MCF 10A (cell line): Measurements from ENCODE around the gene CCDC195. TPM values are rescaled to one million over a fixed set of nuclear protein-coding genes. Genes with fewer than 3 reads are reported as not detected.

Source experiments
- BruUV-seq: library from RNA; stranded (reverse); fragments of 400-500 nt; replicated peaks from 2 replicates; lab custom pipeline; 2021; lab: Mats Ljungman, UMichigan
- CTCF ChIA-PET: fragments of 300-600 bp; sonication (Branson Sonifier 250); formaldehyde crosslinking; extraction: SDS; loops from one replicate; lab custom pipeline; 2021; ENCODE audit warnings: antibody characterized with exemption, inconsistent platforms; lab: Yijun Ruan, JAX
- POLR2A ChIA-PET: fragments of 300-600, 350-650 bp; sonication (Branson Sonifier 250); formaldehyde crosslinking; extraction: SDS; loops from one replicate; lab custom pipeline; 2020; ENCODE audit warnings: antibody characterized with exemption, inconsistent platforms; lab: Yijun Ruan, JAX
- DNase-seq: peaks from one replicate; pipeline ENCODE4 v3.0.0-alpha.2; 2018; ENCODE audit not compliant: unreplicated experiment
- H3K27ac Mint-ChIP-seq: one replicate; pipeline ENCODE4 v1.8.0; 2022; ENCODE audit warnings: mild to moderate bottlenecking, low read depth, mixed read lengths; ENCODE audit not compliant: unreplicated experiment
- H3K27me3 Mint-ChIP-seq: one replicate; pipeline ENCODE4 v1.8.0; 2022; ENCODE audit warnings: mixed read lengths; ENCODE audit not compliant: insufficient read depth, unreplicated experiment
- H3K36me3 Mint-ChIP-seq: one replicate; pipeline ENCODE4 v1.8.0; 2022; ENCODE audit warnings: mild to moderate bottlenecking, moderate library complexity, mixed read lengths; ENCODE audit not compliant: insufficient read depth, unreplicated experiment
- H3K4me1 Mint-ChIP-seq: one replicate; pipeline ENCODE4 v1.8.0; 2022; ENCODE audit warnings: mixed read lengths; ENCODE audit not compliant: insufficient read depth, unreplicated experiment
- H3K4me3 Mint-ChIP-seq: one replicate; pipeline ENCODE4 v1.8.0; 2022; ENCODE audit warnings: mild to moderate bottlenecking, moderate library complexity, mixed read lengths; ENCODE audit not compliant: unreplicated experiment
- H3K9me3 Mint-ChIP-seq: one replicate; pipeline ENCODE4 v1.8.0; 2022; ENCODE audit warnings: mixed read lengths; ENCODE audit not compliant: unreplicated experiment
- intact Hi-C: fragments of 100-400 bp; cut with micrococcal nuclease; formaldehyde crosslinking; loops from 2 replicates; pipeline ENCODE4 v1.14.1; 2022
- total RNA-seq: library from RNA; stranded (reverse); gene quantifications from 2 replicates; pipeline ENCODE4 v1.2.3, GENCODE V29; 2022
- TF ChIP-seq, protein P1 (sequence below): fragments of 200-600 bp; IDR thresholded peaks from one replicate; pipeline ENCODE4 v1.8.0; 2022; ENCODE audit warnings: antibody characterized with exemption, mild to moderate bottlenecking; ENCODE audit not compliant: unreplicated experiment

Gene CCDC195
- total RNA-seq, 1 experiment from 2014 or later: not detected

- Mint-ChIP-seq H3K36me3 (no peaks in the 10 kb centered on the region), H3K4me3 (no peak overlapping the region), H3K9me3 (peaks cover 4% of the 10 kb centered on the region), H3K27me3 (no peaks in the 10 kb centered on the region), H3K4me1 (peaks cover 6% of the 10 kb centered on the region), H3K27ac (no peak overlapping the region)
- BruUV-seq: no TSS peak
- ChIA-PET CTCF (interaction anchor here (0.5 kb wide), 1 partner anchor 89 kb away, joined by 3 read pairs; no protein-coding TSS in a partner anchor), POLR2A (interaction anchor here (0.6 to 1.1 kb wide), 3 partner anchors 13 to 200 kb away, joined by 3 to 4 read pairs (median 4); no protein-coding TSS in a partner anchor)
- intact Hi-C loops: no loop called here
- TF ChIP-seq, protein P1, sequence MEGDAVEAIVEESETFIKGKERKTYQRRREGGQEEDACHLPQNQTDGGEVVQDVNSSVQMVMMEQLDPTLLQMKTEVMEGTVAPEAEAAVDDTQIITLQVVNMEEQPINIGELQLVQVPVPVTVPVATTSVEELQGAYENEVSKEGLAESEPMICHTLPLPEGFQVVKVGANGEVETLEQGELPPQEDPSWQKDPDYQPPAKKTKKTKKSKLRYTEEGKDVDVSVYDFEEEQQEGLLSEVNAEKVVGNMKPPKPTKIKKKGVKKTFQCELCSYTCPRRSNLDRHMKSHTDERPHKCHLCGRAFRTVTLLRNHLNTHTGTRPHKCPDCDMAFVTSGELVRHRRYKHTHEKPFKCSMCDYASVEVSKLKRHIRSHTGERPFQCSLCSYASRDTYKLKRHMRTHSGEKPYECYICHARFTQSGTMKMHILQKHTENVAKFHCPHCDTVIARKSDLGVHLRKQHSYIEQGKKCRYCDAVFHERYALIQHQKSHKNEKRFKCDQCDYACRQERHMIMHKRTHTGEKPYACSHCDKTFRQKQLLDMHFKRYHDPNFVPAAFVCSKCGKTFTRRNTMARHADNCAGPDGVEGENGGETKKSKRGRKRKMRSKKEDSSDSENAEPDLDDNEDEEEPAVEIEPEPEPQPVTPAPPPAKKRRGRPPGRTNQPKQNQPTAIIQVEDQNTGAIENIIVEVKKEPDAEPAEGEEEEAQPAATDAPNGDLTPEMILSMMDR: no peak
- no peak for DNase-seq
These were observed 27.2 kb downstream of the CCDC195 start for GRCh38 chr2:224688997-224689396.

GRCh38 chr2:224687156-224687555, 29.0 kb downstream of the CCDC195 start:
- TF ChIP-seq, protein P1: no peak
- POLR2A ChIA-PET: no interaction called here
- CTCF ChIA-PET: interaction anchor here (0.6 to 0.9 kb wide), 2 partner anchors 84 to 717 kb away, joined by 3 read pairs; no protein-coding TSS in a partner anchor
- intact Hi-C loops: no loop called here
- peaks cover 6% of the 10 kb centered on the region for H3K4me1 Mint-ChIP-seq
- no peaks in the 10 kb centered on the region for H3K36me3 Mint-ChIP-seq
- no peaks in the 10 kb centered on the region for H3K27me3 Mint-ChIP-seq
- H3K27ac Mint-ChIP-seq: no peak overlapping the region
- H3K4me3 Mint-ChIP-seq: no peak overlapping the region
- H3K9me3 Mint-ChIP-seq: no peaks in the 10 kb centered on the region
- no peak for DNase-seq
- BruUV-seq: no TSS peak

- POLR2A ChIA-PET: interaction anchor here (0.6 kb wide), 1 partner anchor 18 kb away, joined by 3 read pairs; no protein-coding TSS in a partner anchor
- CTCF ChIA-PET: interaction anchor here (1.4 kb wide), 1 partner anchor 34 kb away, joined by 7 read pairs; no protein-coding TSS in a partner anchor
- Mint-ChIP-seq H3K27ac (no peak overlapping the region), H3K27me3 (no peaks in the 10 kb centered on the region), H3K4me3 (no peak overlapping the region), H3K36me3 (no peaks in the 10 kb centered on the region), H3K9me3 (no peaks in the 10 kb centered on the region), H3K4me1 (no peaks in the 10 kb centered on the region)
- no peak for DNase-seq
- intact Hi-C loops: no loop called here
- BruUV-seq: no TSS peak
- TF ChIP-seq, protein P1: no peak
These were observed 31.0 kb downstream of the CCDC195 start for GRCh38 chr2:224685121-224685520.

DNA sequence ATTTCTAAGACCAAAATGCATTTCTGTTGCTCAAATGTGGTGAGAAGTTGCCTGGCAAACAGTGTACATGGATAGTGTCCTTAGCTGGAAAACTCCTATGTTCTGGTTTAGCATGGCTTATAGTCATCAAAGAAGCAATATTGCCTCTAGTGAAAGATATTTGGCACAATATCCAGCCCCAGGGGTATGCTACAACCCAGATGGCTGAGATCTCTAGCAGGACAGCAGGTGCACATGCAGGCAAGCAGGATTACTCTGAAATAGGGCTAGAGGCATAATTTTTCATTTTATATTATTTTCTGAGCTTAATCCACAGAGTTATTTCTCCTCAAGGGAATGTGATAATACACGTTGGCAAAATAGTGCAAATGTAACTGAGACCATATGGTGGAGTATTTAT, 34.0 kb downstream of the CCDC195 start:
- CTCF ChIA-PET: interaction anchor here (1.3 kb wide), 1 partner anchor 35 kb away, joined by 3 read pairs; no protein-coding TSS in a partner anchor
- intact Hi-C loops: no loop called here

More for the DNA sequence above, 34.0 kb downstream of the CCDC195 start:
- H3K4me1 Mint-ChIP-seq: peaks cover 18% of the 10 kb centered on the region
- no peaks in the 10 kb centered on the region for H3K27me3 Mint-ChIP-seq
- POLR2A ChIA-PET: no interaction called here
- TF ChIP-seq, protein P1: no peak
- DNase-seq: no peak
- BruUV-seq: no TSS peak
- H3K4me3 Mint-ChIP-seq: no peak overlapping the region
- no peaks in the 10 kb centered on the region for H3K9me3 Mint-ChIP-seq
- H3K27ac Mint-ChIP-seq: no peak overlapping the region
- H3K36me3 Mint-ChIP-seq: no peaks in the 10 kb centered on the region
